Smooth muscle cell (in vitro differentiated cells): ENCODE measurements around the gene IFI30. TPM values are rescaled to one million over a fixed set of nuclear protein-coding genes. Genes with fewer than 3 reads are reported as not detected.

Experiments
- DNase-seq: peaks from one replicate; lab custom pipeline; 2025; ENCODE audit not compliant: unreplicated experiment; lab: John Stamatoyannopoulos, UW
- H2AFZ ChIP-seq: fragments of 200-600 bp; sonication (generic); 2 replicates; pipeline ENCODE4 v1.6.0; 2016; ENCODE audit warnings: antibody characterized with exemption, low read depth, mild to moderate bottlenecking
- H3F3A ChIP-seq: fragments of 200-600 bp; sonication (generic); 2 replicates; pipeline ENCODE4 v1.6.0; 2017; ENCODE audit warnings: antibody characterized with exemption, low read depth
- H3K27ac ChIP-seq: fragments of 200-600 bp; sonication (generic); 2 replicates; pipeline ENCODE4 v1.5.1; 2016; ENCODE audit warnings: low read depth, mild to moderate bottlenecking
- H3K27me3 ChIP-seq: fragments of 200-600 bp; sonication (generic); 2 replicates; pipeline ENCODE4 v1.6.1; 2016; ENCODE audit warnings: low read depth, mild to moderate bottlenecking
- H3K36me3 ChIP-seq: fragments of 200-600 bp; sonication (generic); 2 replicates; pipeline ENCODE4 v1.5.1; 2016; ENCODE audit warnings: low read depth
- H3K4me1 ChIP-seq: fragments of 200-600 bp; sonication (generic); 2 replicates; pipeline ENCODE4 v1.5.1; 2016; ENCODE audit warnings: low read depth
- H3K4me2 ChIP-seq: fragments of 200-600 bp; sonication (generic); 2 replicates; pipeline ENCODE4 v1.6.0; 2016; ENCODE audit warnings: mild to moderate bottlenecking
- H3K4me3 ChIP-seq: fragments of 200-600 bp; sonication (generic); 2 replicates; pipeline ENCODE4 v1.5.1; 2016; ENCODE audit warnings: mild to moderate bottlenecking
- H3K79me2 ChIP-seq: fragments of 200-600 bp; sonication (generic); 2 replicates; pipeline ENCODE4 v1.6.0; 2016; ENCODE audit warnings: low read depth, mild to moderate bottlenecking
- H3K9ac ChIP-seq: fragments of 200-600 bp; sonication (generic); 2 replicates; pipeline ENCODE4 v1.6.0; 2016; ENCODE audit warnings: low read depth
- H3K9me3 ChIP-seq: fragments of 200-600 bp; sonication (generic); replicated peaks from 2 replicates; pipeline ENCODE4 v1.5.1; 2016; ENCODE audit warnings: low read depth
- H4K20me1 ChIP-seq: fragments of 200-600 bp; sonication (generic); 2 replicates; pipeline ENCODE4 v1.6.0; 2016; ENCODE audit warnings: low read depth
- WGBS: methylation state at CpG from one replicate; pipeline ENCODE4 v1.1.7; 2016; ENCODE audit warnings: low lambda C conversion rate; 5-methylcytosine and 5-hydroxymethylcytosine counted together
- polyA plus RNA-seq: library from polyadenylated mRNA; unstranded; fragments of >200 nt; fragmentation: Nextera tagmentation; extraction: Ambion mirVana; gene quantifications from 2 replicates; pipeline ENCODE4 v1.2.1, GENCODE V29; 2016
- total RNA-seq: library from RNA; depleted of rRNA; stranded (reverse); fragments of >200 nt; gene quantifications from 2 replicates; pipeline ENCODE4 v1.2.3, GENCODE V29; 2014
- TF ChIP-seq, protein P1 (sequence below): fragments of 200-600 bp; sonication (generic); IDR thresholded peaks from 2 replicates; pipeline ENCODE4 v1.5.1; 2017; ENCODE audit warnings: borderline replicate concordance, mild to moderate bottlenecking, antibody characterized with exemption; ENCODE audit not compliant: insufficient read depth, poor library complexity, severe bottlenecking

IFI30 gene
- total and polyA plus RNA-seq, 2 experiments from 2014 or later, result 0.87 to 2.9 TPM

DNA sequence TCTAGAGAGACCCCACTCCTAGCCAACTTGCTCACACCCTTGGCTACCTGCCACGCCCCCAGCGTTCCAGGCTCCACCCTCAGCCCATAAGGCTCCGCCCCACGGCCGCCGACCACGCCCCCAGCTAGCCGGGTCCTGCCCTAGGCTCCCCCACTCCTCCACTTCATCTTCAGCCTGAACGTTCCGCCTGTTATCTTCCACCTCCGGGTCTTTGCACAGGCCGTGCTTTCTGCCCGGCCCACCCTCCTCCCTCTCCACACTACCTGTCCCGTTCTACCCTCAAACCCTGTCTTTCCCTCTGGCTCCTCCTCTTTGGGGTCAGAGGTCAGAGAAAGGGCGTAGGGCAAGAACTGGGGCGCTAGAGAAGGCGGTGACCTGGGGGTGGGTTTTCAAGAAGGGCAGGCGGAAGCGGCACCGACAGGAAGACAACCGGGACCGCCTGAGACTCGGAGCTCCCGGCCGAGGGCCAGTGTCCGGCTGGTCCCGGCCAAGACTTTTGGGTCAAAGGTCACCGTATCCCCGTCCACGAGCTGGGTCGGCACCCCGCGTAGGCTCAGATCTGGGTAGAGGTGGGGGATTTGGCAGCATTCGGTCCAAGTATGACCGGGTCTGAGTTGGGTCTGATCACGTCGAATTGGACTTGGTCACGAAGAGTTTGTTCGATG lies 50.4 kb downstream of the IFI30 start:
- H3K9me3 ChIP-seq, result no peaks in the 10 kb centered on the region
- H3K9ac ChIP-seq, result peak overlapping the region; percentile 43
- no peaks in the 10 kb centered on the region for H3K79me2 ChIP-seq
- peaks cover 12% of the 10 kb centered on the region for H3K27me3 ChIP-seq
- TF ChIP-seq, protein P1, sequence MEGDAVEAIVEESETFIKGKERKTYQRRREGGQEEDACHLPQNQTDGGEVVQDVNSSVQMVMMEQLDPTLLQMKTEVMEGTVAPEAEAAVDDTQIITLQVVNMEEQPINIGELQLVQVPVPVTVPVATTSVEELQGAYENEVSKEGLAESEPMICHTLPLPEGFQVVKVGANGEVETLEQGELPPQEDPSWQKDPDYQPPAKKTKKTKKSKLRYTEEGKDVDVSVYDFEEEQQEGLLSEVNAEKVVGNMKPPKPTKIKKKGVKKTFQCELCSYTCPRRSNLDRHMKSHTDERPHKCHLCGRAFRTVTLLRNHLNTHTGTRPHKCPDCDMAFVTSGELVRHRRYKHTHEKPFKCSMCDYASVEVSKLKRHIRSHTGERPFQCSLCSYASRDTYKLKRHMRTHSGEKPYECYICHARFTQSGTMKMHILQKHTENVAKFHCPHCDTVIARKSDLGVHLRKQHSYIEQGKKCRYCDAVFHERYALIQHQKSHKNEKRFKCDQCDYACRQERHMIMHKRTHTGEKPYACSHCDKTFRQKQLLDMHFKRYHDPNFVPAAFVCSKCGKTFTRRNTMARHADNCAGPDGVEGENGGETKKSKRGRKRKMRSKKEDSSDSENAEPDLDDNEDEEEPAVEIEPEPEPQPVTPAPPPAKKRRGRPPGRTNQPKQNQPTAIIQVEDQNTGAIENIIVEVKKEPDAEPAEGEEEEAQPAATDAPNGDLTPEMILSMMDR, result no peak
- WGBS, result 5% methylated on average over 36 of the region's 39 CpGs
- H3K36me3 ChIP-seq, result no peaks in the 10 kb centered on the region
- peak overlapping the region; percentile 48 for H3K4me3 ChIP-seq
- DNase-seq, result peak; percentile 38
- H4K20me1 ChIP-seq, result no peaks in the 10 kb centered on the region
- H3K4me2 ChIP-seq, result peak overlapping the region; percentile 89
- H3K27ac ChIP-seq, result no peak overlapping the region
- peak overlapping the region; percentile 75 for H2AFZ ChIP-seq
- no peaks in the 10 kb centered on the region for H3K4me1 ChIP-seq
- H3F3A ChIP-seq, result no peaks in the 10 kb centered on the region

- no peak overlapping the region for H3K27ac ChIP-seq
These were observed 51.1 kb downstream of the IFI30 start for GRCh38 chr19:18224525-18225354.

GRCh38 chr19:18225355-18225701 lies 51.7 kb downstream of the IFI30 start:
- TF ChIP-seq, protein P1, result no peak
- peaks cover 11% of the 10 kb centered on the region for H3K27me3 ChIP-seq
- DNase-seq, result no peak
- H4K20me1 ChIP-seq, result no peaks in the 10 kb centered on the region
- H2AFZ ChIP-seq, result no peak overlapping the region
- H3K9ac ChIP-seq, result no peak overlapping the region
- H3K36me3 ChIP-seq, result no peaks in the 10 kb centered on the region
- no peak overlapping the region for H3K27ac ChIP-seq
- 45% methylated on average over 16 of the region's 16 CpGs for WGBS
- no peaks in the 10 kb centered on the region for H3K79me2 ChIP-seq
- no peaks in the 10 kb centered on the region for H3K9me3 ChIP-seq
- H3F3A ChIP-seq, result no peaks in the 10 kb centered on the region
- H3K4me3 ChIP-seq, result peak overlapping the region; percentile 48
- H3K4me1 ChIP-seq, result no peaks in the 10 kb centered on the region
- H3K4me2 ChIP-seq, result peak overlapping the region; percentile 89

More at GRCh38 chr19:18224525-18225354, 51.1 kb downstream of the IFI30 start:
- H3K36me3 ChIP-seq, result no peaks in the 10 kb centered on the region
- H3K79me2 ChIP-seq, result no peaks in the 10 kb centered on the region
- no peaks in the 10 kb centered on the region for H4K20me1 ChIP-seq
- peak; percentile 84 for DNase-seq
- H2AFZ ChIP-seq, result peak overlapping the region; percentile 66
- H3K4me1 ChIP-seq, result no peaks in the 10 kb centered on the region
- TF ChIP-seq, protein P1, result no peak
- WGBS, result 5% methylated on average over 72 of the region's 81 CpGs
- peaks cover 12% of the 10 kb centered on the region for H3K27me3 ChIP-seq
- H3K9me3 ChIP-seq, result no peaks in the 10 kb centered on the region
- peak overlapping the region; percentile 89 for H3K4me2 ChIP-seq
- H3K4me3 ChIP-seq, result peak overlapping the region; percentile 48
- peak overlapping the region; percentile 63 for H3K9ac ChIP-seq
- no peaks in the 10 kb centered on the region for H3F3A ChIP-seq
